ENCODE measurements around the gene MYCBP.

- TF ChIP-seq POLR2A (IDR thresholded peaks at IDR 0.05; ENCODE audit: low read length): no peak
- TF ChIP-seq GATA1 (IDR thresholded peaks at IDR 0.05; ENCODE audit: low read depth, low read length): no peak
These were observed 634 bp downstream of the MYCBP start for GRCh38 chr1:38872401-38873026.

Data from erythroblast (primary cell).